OCI-LY7 (cell line): ENCODE measurements around the gene LRRC36.

Source experiments
- EZH2phosphoT487 ChIP-seq: fragments of 200-600 bp; sonication (generic); IDR thresholded peaks from 2 replicates; pipeline ENCODE4 v1.6.1; 2018; ENCODE audit warnings: low read depth, borderline replicate concordance, mild to moderate bottlenecking, mixed run types, antibody characterized with exemption, low read length, moderate library complexity, mixed read lengths
- TF ChIP-seq, protein P1 (sequence below): fragments of 200-600 bp; sonication (generic); conservative IDR thresholded peaks from 2 replicates; pipeline ENCODE4 v1.5.1; 2014; ENCODE audit warnings: mild to moderate bottlenecking, antibody characterized with exemption, low read length, moderate library complexity, mixed read lengths

DNA sequence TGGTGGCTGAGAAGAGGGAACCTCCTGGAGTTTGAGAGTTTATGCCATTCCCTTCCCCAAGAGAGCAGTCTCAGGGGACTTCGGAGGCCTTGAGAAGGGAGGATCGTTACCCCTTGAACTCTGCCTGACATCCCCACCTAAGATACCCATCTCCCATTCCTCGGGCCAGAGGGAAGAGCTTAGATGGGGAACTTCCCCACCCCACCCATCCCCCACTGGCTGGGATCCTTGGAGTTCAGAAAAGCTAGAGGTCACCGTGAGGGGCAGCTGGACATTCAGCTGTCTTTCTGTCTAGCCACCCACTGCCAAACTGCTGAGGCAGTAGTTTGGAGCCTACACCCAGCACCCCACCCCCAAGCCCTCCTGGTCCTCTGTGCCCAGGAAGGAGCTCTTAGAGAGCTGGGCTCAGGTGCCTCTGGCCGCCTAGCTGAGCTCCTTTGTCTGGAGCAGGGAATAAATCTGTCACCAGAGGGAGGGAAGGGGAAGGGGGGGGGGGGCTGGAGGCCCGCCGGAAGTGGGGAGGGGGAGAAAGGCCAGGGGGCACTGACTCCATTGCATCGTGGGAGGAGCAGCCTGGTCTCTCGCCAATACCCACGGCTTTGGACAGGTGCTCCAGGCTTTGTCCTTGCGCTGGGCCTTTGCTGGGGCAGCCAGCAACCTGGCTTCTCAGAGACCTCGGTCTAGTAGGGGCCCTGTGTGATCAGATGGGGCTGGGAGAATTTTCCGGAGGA is 105.3 kb downstream of the LRRC36 start:
- no peak for TF ChIP-seq EZH2phosphoT487
- TF ChIP-seq, protein P1, sequence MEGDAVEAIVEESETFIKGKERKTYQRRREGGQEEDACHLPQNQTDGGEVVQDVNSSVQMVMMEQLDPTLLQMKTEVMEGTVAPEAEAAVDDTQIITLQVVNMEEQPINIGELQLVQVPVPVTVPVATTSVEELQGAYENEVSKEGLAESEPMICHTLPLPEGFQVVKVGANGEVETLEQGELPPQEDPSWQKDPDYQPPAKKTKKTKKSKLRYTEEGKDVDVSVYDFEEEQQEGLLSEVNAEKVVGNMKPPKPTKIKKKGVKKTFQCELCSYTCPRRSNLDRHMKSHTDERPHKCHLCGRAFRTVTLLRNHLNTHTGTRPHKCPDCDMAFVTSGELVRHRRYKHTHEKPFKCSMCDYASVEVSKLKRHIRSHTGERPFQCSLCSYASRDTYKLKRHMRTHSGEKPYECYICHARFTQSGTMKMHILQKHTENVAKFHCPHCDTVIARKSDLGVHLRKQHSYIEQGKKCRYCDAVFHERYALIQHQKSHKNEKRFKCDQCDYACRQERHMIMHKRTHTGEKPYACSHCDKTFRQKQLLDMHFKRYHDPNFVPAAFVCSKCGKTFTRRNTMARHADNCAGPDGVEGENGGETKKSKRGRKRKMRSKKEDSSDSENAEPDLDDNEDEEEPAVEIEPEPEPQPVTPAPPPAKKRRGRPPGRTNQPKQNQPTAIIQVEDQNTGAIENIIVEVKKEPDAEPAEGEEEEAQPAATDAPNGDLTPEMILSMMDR = no peak
